ENCODE data around the gene CETP. TPM values are rescaled to one million over a fixed set of nuclear protein-coding genes. Genes with fewer than 3 reads are reported as not detected.

CETP gene
- total and polyA plus RNA-seq, 2 of the 13 experiments (the other 11 are each of a cell fraction or from before 2014, with no cell fraction given) = 0.31 to 9.8 TPM

GRCh38 chr16:56932721-56933619 is 28.8 kb upstream of the CETP start (continued):
- TF ChIP-seq ZNF350 (CRISPR knock-in tag; IDR thresholded peaks at IDR 0.05; ENCODE audit: borderline replicate concordance, low read depth) (0 out of 2 replicates have a peak, but pooled peaks have one; percentile 54), MEF2D (CRISPR knock-in tag; IDR thresholded peaks at IDR 0.05) (peak; percentile 79; the same call in 1 of the 2 replicates), PHF21A (CRISPR knock-in tag; IDR thresholded peaks at IDR 0.05) (peak; percentile 78), SP5 (CRISPR knock-in tag; IDR thresholded peaks at IDR 0.05; ENCODE audit: borderline replicate concordance, low read depth) (peak; percentile 57; the same call in 1 of the 2 replicates), AKAP8 (CRISPR knock-in tag; IDR thresholded peaks at IDR 0.05) (no peak), CEBPB (IDR thresholded peaks at IDR 0.05; ENCODE audit: borderline replicate concordance, low read depth, low read length) (peak; percentile 68; the same call in 1 of the 2 replicates), NR1H2 (CRISPR knock-in tag; IDR thresholded peaks at IDR 0.05; ENCODE audit: borderline replicate concordance, low read depth) (no peak), TEF (CRISPR knock-in tag; IDR thresholded peaks at IDR 0.05) (peak; percentile 95), STAG1 (CRISPR knock-in tag; IDR thresholded peaks at IDR 0.05) (peak; percentile 15; the same call in 1 of the 2 replicates), ZNF703 (CRISPR knock-in tag; IDR thresholded peaks at IDR 0.05; ENCODE audit: borderline replicate concordance) (no peak), PAXIP1 (CRISPR knock-in tag; conservative IDR thresholded peaks at IDR 0.05) (peak; percentile 62), ZNF713 (CRISPR knock-in tag; IDR thresholded peaks at IDR 0.05) (peak; percentile 26; the same call in 1 of the 2 replicates), SPEN (CRISPR knock-in tag; IDR thresholded peaks at IDR 0.05; ENCODE audit: low read depth) (no peak; the same call in 1 of the 2 replicates), HBP1 (CRISPR knock-in tag; IDR thresholded peaks at IDR 0.05; ENCODE audit: low read depth) (peak; percentile 97), SRY (CRISPR knock-in tag; IDR thresholded peaks at IDR 0.05) (no peak; the same call in 1 of the 2 replicates), POLR2G (IDR thresholded peaks at IDR 0.05; ENCODE audit: low read depth, low read length) (peak; percentile 74)
